H1 (cell line): ENCODE data around the gene ENKUR. TPM values are rescaled to one million over a fixed set of nuclear protein-coding genes. Genes with fewer than 3 reads are reported as not detected.

ENCODE experiments used
- ASH2L ChIP-seq: fragments of 200-600, 300-600 bp; sonication (generic); IDR thresholded peaks from one replicate; pipeline ENCODE4 v1.7.1; 2017; ENCODE audit warnings: low read length
- CHD7 ChIP-seq: fragments of 300-600 bp; sonication (generic); IDR thresholded peaks from 2 replicates; pipeline ENCODE4 v1.7.1; 2012; ENCODE audit warnings: low read length, moderate library complexity, mild to moderate bottlenecking, inconsistent platforms; ENCODE audit not compliant: insufficient replicate concordance
- CREB1 ChIP-seq: IDR thresholded peaks from 2 replicates; pipeline ENCODE4 v1.6.1; 2012; ENCODE audit warnings: inconsistent platforms
- EZH2 ChIP-seq: fragments of 200-600 bp; sonication (generic); IDR thresholded peaks from 2 replicates; pipeline ENCODE4 v1.7.1; 2012; ENCODE audit warnings: low read depth, mild to moderate bottlenecking, moderate library complexity, low read length, inconsistent platforms; ENCODE audit not compliant: severe bottlenecking
- JUND ChIP-seq: IDR thresholded peaks from 2 replicates; pipeline ENCODE4 v1.6.1; 2011; ENCODE audit warnings: mild to moderate bottlenecking, improper control_type of control experiment, low read length
- RAD21 ChIP-seq, 2 experiments: IDR thresholded peaks in 1 of 2; conservative IDR thresholded peaks in 1 of 2; 2 replicates each; pipeline ENCODE4 v1.6.1; 2011; ENCODE audit warnings: low read depth in 2 of 2, low read length in 2 of 2, improper control_type of control experiment in 1 of 2, inconsistent platforms in 1 of 2, mild to moderate bottlenecking in 1 of 2, moderate library complexity in 1 of 2
- RXRA ChIP-seq: IDR thresholded peaks from 2 replicates; pipeline ENCODE4 v1.6.1; 2011; ENCODE audit warnings: low read depth, mild to moderate bottlenecking, low read length, moderate library complexity; ENCODE audit not compliant: insufficient read depth
- TAF1 ChIP-seq: IDR thresholded peaks from 2 replicates; pipeline ENCODE4 v1.6.1; 2011; ENCODE audit warnings: mild to moderate bottlenecking, low read depth, low read length
- ZNF274 ChIP-seq: IDR thresholded peaks from 2 replicates; pipeline ENCODE4 v1.7.0; 2012; ENCODE audit warnings: low read length, borderline replicate concordance; ENCODE audit errors: extremely low read depth
- polyA plus RNA-seq, 7 experiments: library from polyadenylated mRNA; depleted of rRNA in 3 of 7; stranded (reverse) in 5 of 7; unstranded in 2 of 7; fragments of >200 nt in 5 of 7; fragments of 200-250 nt in 2 of 7; gene quantifications; 1 replicate in 5 of 7; 2 replicates in 1 of 7; 4 replicates in 1 of 7; pipeline versions ENCODE4 v1.2.1 to v1.2.3, GENCODE V29; 2011 to 2013; ENCODE audit warnings: missing spikeins in 2 of 7, mixed read lengths in 2 of 7
- total RNA-seq: library from RNA; stranded (reverse); fragmentation: NEBNext Ultra II Directional; extraction: Animal tissue kit (Norgen Biotek cat#: 25700); gene quantifications from 2 replicates; pipeline ENCODE4 v1.2.1, GENCODE V29; 2021

Gene ENKUR
- total and polyA plus RNA-seq, 2 of the 8 experiments (the other 6 are each of a cell fraction or from before 2014, with no cell fraction given) = not detected

DNA sequence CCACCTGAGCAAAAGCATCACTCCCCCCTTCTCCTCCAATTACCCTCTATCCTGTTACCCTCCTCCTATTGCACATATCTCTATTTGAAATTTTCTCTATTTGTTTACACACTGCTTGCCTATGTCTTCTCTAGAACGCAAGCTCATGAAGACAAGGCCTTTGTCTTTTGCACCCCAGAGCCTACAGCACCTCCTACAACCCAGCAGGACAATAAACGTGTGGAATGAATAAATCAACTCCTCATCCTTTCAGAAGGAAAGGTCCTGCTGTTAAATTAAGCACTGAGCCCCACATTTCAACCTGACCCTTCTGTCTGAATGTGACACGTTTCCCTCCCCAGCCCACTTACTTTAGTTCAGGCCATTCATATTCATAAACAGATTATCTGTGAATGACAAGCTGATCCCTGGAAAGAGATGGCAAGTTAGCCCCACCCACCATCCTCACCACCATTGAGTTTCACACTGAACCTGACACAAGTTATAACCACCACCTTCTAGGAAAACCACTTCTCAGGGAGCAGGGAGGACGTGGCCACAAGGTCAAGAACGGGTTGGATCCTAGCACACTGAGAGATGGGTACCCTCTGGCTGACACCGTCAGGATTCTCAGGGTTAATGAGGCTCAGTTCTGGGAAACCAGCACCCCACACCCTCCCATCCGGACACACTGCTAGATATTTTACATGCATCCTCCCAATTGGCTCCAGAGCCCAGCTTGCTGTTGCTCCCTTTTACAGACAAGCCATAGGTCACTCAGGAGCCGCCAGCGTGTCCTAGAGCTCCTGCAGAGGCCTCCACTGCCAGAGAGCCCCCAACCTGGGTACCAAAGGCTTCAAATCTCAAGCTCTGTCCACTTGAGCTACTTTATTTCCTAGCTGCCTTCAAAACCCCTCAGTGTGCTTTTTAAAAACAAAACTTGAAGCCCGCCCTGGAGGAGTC is 64.5 kb downstream of the ENKUR start (continued):
- TF ChIP-seq JUND (no peak), CREB1 (no peak), RAD21 (IDR thresholded peaks at IDR 0.05 in 1 of 2, conservative IDR thresholded peaks at IDR 0.05 in 1 of 2; ENCODE audit: low read depth in 2 of 2, low read length in 2 of 2) (peak in 1 of 2 experiments; percentile 2; a peak in 1 of 4 replicates), ASH2L (peak; percentile 52), CHD7 (no peak), ZNF274 (no peak), EZH2 (no peak), TAF1 (peak; percentile 84), RXRA (no peak)
